OCI-LY1 (cell line): ENCODE data around the gene PID1.

Experiments
- CTCF ChIP-seq: fragments of 200-600 bp; sonication (generic), shearing (Covaris generic); IDR thresholded peaks from 2 replicates; pipeline ENCODE4 v1.5.1; 2017; ENCODE audit warnings: mild to moderate bottlenecking, antibody characterized with exemption, low read length, moderate library complexity, mixed read lengths
- EZH2 ChIP-seq: fragments of 200-600 bp; sonication (generic), shearing (Covaris generic); IDR thresholded peaks from 2 replicates; pipeline ENCODE4 v1.8.0; 2017; ENCODE audit warnings: borderline replicate concordance, mixed run types, mild to moderate bottlenecking, antibody characterized with exemption, low read length, moderate library complexity, mixed read lengths

GRCh38 chr2:229089776-229090175, 181.3 kb downstream of the PID1 start:
- TF ChIP-seq CTCF (no peak), EZH2 (no peak)
